D721Med (cell line): ENCODE results near the gene FAM181A.

Experiments used
- DNase-seq: peaks from one replicate; pipeline ENCODE4 v3.0.0; 2011; ENCODE audit warnings: low spot score; ENCODE audit not compliant: insufficient read length
- FAIRE-seq: peaks from 2 replicates; lab custom pipeline; 2011; peaks lifted over from hg19 to GRCh38; lab: Jason Lieb, UNC
- TF ChIP-seq, protein P1 (sequence below): IDR thresholded peaks from 2 replicates; pipeline ENCODE4 v1.5.1; 2012; ENCODE audit warnings: mild to moderate bottlenecking, control low read depth; ENCODE audit not compliant: insufficient read depth; ENCODE audit errors: missing control alignments

The FAM181A gene

DNA sequence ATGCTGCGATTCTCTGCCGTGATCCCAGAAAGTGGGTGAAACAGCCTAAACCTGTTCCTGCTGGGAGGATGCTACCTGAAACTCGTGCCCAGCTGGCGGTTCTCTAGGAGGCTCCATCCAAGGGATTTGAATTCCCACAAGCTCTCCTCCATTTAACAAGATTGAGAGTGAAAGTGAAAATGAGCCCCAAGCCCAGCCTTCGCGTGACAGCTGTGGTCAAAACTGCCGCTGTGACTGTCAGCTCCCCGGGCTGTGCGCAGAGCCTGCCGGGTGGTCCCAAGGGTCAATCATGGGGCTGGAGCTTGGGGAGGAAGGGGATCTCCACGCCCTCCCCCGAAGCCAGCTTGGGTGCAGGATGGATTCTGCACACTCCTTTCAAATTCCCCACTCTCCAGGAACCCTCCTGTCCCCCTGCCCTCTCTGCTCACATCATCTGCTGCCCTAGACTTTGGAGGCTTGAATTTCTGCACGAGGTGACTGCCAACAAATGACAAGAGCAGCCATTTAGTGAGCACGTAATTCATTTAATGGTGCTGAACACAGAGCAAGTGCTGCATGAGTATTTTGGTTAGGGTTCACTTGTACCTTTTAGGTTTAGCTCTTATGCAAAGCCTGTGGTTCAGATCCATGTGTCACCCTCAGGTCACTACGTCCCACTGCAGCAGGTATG is 44.0 kb downstream of the FAM181A start:
- no peak for DNase-seq

DNA sequence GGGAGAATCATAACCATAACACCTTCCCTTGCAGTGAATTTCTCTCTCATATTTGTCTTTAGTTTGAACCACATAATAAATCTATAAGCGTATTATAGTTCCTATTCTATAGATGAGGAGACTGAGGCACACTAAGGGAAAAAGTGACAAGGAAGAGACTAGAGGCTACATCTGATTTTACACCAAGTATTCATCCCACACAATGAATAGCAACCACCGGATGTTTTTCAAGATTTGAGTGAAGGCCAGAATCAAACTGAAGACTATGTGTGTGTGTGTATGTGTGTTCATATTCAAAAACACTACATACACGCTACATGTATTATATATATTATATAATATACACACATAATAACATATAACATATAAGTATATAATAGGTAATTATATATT is 44.5 kb downstream of the FAM181A start:
- DNase-seq (no peak), FAIRE-seq (no peak)
- TF ChIP-seq, protein P1, sequence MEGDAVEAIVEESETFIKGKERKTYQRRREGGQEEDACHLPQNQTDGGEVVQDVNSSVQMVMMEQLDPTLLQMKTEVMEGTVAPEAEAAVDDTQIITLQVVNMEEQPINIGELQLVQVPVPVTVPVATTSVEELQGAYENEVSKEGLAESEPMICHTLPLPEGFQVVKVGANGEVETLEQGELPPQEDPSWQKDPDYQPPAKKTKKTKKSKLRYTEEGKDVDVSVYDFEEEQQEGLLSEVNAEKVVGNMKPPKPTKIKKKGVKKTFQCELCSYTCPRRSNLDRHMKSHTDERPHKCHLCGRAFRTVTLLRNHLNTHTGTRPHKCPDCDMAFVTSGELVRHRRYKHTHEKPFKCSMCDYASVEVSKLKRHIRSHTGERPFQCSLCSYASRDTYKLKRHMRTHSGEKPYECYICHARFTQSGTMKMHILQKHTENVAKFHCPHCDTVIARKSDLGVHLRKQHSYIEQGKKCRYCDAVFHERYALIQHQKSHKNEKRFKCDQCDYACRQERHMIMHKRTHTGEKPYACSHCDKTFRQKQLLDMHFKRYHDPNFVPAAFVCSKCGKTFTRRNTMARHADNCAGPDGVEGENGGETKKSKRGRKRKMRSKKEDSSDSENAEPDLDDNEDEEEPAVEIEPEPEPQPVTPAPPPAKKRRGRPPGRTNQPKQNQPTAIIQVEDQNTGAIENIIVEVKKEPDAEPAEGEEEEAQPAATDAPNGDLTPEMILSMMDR: no peak

More for the DNA sequence above, 44.0 kb downstream of the FAM181A start:
- TF ChIP-seq, protein P1: no peak
- FAIRE-seq: no peak

DNA sequence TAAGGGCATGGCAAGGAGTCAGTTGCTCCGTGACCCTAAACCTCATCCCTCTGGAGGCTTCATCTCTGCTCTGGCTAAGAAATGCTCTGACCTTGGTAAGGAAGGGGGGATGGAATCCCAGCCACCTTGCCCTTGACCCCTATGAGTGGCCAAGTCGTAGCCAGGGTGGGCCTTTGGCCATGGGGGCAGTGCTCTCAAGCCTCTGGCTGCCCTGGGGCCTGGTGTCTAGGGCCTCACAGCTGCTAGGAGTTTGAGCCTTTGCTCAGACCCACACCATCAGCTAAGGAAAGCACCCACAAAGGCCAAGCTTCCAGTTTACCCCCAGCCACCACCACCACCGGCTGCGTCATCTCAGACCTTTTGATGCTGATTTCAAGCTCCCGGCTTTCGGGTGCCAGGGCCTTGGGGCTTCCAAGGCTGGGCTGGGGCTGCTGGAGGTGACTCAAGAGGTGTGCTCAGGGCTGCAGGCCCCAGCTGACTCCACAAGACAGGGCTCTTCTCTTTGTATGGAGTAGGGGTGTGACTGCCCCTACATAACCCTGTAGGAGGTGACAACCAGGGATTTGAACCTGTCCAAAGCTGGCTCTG is 45.6 kb downstream of the FAM181A start:
- no peak for FAIRE-seq
- DNase-seq: no peak
- TF ChIP-seq, protein P1: no peak

DNA sequence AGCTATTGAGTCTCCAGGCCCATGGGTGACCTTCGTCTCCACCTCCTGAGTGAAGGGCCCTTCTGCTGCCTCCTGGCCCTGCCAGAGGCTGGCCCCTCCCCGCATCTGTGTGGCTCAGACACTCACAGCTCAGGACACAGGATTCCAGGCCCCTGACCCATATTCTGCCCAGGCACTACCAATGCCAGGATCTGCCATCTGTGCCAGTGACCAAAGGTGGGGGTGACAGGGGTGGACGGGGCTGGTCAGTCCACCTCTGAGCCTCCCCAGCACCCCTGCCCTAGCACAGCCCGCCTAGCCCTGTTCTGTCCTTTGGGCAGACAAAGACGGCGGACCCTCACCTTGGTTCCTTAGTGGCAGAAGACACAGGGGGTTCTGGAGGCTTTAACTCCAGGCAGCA is 46.5 kb downstream of the FAM181A start:
- TF ChIP-seq, protein P1: no peak
- FAIRE-seq: no peak
- no peak for DNase-seq

- DNase-seq (no peak), FAIRE-seq (no peak)
- TF ChIP-seq, protein P1: no peak
These were observed 47.2 kb downstream of the FAM181A start for GRCh38 chr14:93974299-93974698.

GRCh38 chr14:93974833-93975232 is 47.7 kb downstream of the FAM181A start:
- TF ChIP-seq, protein P1: no peak
- DNase-seq (no peak), FAIRE-seq (no peak)
